T-helper 1 cell treated with Interleukin-12 subunit alpha and Interleukin-12 subunit beta and Interleukin-4 antibody, amounts not matched to agents 30 ng/mL and 1 ng/mL, for 36 hours (primary cell): Measurements from ENCODE around the gene PEX16. TPM values are rescaled to one million over a fixed set of nuclear protein-coding genes. Genes with fewer than 3 reads are reported as not detected.

Source experiments
- intact Hi-C: fragments of 100-400 bp; cut with micrococcal nuclease; formaldehyde crosslinking; loops from one replicate; pipeline ENCODE4 v1.15.1; 2024
- total RNA-seq: library from RNA; stranded (reverse); gene quantifications from 2 replicates; pipeline ENCODE4 v1.2.3, GENCODE V29; 2022

The PEX16 gene
- total RNA-seq, 1 donor from 2014 or later: 53.3 TPM

DNA sequence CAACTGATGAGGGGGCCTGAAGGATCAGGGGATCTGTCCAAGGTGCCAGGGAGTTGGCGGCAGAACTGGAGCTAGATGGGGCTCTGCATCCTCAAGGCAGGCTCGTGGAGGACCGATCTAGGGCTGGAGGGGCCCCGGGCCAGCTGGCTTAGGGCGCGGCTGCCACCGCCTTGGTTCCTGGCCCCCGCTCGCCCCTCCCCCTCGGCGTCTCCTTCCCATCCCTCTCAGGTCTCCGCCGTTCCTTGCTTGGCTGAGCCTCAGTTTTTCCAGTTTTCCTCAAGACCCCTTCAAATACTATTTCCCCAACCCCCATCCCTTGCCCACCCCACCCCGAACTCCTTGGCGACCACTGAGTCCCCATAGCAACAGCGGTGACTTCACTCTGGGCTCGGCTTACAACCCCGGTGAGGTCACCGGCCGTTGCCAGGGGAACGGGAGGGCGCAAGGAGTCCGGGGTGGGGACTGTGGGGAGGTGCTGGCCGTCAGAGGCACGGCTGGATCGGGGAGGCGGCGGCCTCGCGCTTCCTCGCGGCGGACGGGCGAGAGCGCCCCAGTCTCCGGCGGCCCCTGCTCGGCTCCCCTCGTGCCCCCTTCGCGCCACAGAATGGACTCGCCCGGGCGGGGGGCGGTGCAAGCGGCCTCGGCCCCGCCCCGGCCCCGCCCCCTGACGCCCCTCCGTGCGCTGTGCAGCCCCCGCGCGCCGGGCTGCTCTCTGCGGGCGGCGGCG lies 18.1 kb downstream of the PEX16 start:
- intact Hi-C loops: loop anchor here (1.0 kb wide), 2 partner anchors 14 to 19 kb away; partner anchors contain the start of gene MAPK8IP1

DNA sequence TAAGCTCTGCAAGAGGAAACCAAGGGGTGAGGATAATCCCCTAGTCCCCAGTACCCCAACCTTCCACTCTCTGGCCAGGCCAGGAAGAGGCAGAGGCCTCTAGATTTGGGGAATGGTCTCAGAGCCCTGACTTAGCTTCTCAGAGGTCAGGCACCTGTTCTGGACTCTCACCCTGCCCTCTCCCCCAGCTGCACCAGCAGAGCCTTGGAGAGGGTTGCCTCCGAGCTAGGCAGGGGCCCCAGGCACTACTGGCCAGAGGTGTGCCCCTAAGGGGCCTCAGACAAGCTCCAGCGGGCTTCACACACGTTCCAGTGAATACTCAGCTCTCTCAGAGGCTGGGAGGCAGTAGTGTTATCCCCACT lies 18.6 kb downstream of the PEX16 start:
- intact Hi-C loops: loop anchor here (1.0 kb wide), 2 partner anchors 14 to 19 kb away; partner anchors contain the start of gene MAPK8IP1

DNA sequence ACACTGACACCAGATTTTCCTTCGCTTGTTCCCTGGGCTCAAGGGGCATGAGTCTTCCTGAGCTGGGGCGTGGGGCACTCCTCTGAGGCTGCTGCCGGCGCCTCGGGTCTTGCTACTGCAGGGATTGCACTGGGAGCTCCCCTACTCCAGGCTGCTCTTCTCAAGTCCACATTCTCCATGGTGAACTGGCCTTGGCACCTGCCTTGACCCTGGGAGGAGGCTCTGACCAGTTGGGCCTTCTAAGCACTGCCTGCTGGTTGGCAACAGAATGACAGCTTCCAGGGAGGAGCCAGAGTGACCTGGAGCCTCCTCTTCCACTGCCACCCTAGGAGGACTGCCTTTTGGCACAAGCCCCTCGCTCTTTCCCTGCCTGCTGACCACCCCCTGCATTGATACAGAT lies 20.1 kb downstream of the PEX16 start:
- intact Hi-C loops: no loop called here

DNA sequence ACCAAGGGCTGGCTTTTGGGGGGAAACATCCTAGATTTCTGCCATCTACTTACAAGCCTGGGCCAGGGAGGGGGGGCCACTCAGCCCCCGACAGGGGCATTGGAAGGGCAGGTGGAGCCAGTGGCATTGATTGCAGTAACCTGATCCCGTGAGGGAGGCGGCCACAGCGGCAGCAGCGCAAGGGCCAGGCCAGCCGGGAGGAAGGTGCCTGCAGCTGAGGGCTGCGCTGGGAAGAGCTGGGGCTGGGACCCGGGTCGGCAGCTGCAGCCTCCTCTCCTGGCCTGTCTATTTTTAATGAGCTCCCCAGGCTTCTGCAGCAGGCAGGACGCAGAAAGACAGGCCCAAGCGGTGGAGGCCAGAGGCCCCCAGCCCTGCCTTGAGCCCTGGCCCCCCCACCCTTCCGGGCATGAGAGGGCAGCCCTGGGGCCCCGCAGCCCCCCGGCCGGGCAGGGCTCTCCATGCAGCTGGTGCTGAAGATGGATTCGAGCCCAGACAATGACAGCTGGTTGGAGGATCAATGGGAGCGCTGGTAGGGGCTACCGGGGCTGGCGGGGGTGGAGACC lies 21.2 kb downstream of the PEX16 start:
- intact Hi-C loops: no loop called here

GRCh38 chr11:45895553-45896259 lies 22.0 kb downstream of the PEX16 start:
- intact Hi-C loops: no loop called here

GRCh38 chr11:45894555-45895247 lies 23.0 kb downstream of the PEX16 start:
- intact Hi-C loops: no loop called here

GRCh38 chr11:45892856-45893255 lies 24.8 kb downstream of the PEX16 start:
- intact Hi-C loops: no loop called here

GRCh38 chr11:45890886-45891550 lies 26.7 kb downstream of the PEX16 start:
- intact Hi-C loops: no loop called here

DNA sequence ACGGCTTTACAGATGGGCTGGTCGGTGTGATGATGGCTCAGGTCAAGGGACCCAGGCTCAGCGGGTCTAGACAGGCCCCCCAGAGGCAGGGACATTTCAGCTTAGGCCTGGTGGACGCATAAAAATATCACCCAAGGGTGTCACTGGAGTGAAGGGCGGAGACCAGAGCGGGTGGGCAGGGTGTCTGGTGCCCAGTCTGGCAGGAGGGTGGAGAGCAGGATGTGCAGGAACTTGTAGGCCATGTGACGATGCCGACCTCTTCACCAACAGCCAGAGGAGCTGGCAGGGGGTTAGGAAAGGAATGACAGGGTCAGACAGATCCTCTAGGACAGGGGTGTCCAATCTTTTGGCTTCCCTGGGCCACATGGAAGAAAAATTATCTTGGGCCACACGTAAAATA lies 27.7 kb downstream of the PEX16 start:
- intact Hi-C loops: no loop called here

GRCh38 chr11:45889555-45889954 lies 28.1 kb downstream of the PEX16 start:
- intact Hi-C loops: no loop called here

- intact Hi-C loops: no loop called here
Observed at GRCh38 chr11:45887587-45887986, 30.1 kb downstream of the PEX16 start.

DNA sequence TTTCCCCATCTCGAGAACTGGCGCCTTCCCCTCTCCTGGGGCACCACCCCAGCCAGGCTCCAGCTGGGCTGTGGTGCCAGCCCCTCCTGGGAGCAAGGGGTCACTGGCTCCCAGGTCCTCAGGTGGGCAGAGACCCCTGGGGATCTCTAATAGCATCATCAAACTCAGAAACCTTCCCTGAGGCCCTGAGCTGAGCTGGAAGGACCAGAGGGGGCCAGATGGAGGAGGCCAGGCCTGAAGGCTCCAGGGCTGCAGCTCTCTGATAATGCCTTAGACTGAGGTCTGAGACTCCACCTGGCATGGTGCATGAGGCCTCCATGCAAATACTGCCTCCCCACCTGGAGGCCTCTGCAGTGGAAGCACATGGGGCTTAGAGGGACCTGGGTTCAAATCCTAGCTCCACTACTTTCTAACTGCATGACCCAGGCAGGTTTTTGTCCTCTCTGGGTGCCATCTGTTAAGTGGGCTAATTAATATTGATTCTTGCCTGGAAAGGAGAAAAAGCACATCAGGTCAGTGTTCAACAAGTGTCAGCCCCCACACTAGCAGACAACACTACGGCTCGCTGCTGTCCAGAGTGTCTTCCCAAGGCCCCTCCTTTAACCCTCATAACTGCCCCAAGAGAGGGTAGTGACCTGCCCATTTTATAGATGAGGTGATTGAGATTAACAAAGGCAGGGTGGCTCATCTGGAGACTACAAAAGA lies 30.7 kb downstream of the PEX16 start:
- intact Hi-C loops: no loop called here

DNA sequence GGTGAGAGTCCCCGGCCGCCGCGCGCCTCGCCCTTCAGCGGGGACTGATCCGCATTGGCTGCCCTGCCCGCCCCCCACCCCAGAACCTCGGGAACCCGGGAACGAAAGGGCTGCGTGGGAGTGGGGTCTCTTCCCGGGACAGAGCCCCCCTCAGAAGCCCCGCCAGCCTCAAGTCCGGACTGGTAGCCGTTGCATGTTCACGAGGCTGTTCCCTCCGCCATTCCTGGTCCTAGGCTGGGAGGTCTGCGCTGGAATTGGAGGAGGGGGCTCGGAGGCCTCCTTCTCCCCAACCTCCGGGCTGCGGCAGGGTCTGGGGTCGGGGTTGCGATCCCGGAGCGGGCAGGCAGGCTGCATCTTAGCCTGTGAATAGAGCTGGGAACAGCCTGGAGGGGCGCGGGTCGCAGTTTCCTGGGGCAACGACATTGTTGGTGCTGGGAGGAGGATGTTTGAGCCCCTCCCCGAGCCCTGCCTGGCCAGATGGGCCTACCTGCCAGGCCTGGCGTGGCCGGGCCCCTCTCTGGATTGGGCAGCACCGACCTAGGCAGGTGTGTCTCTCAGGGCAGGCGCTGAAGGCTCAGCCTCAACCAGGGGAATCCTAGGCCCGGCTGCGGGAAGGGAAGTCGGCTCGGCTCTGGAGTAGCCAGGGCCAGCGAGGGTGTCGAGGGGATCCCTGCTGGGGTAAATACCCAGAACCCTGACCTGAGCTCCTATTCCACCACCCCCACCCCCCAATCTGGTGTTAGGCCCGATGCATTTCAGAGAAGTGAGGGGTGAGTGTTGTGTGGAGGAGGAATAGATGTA lies 31.6 kb downstream of the PEX16 start:
- intact Hi-C loops: loop anchor here (1.0 kb wide), 5 partner anchors 13 to 81 kb away; partner anchors contain the start of genes CRY2 and SLC35C1

DNA sequence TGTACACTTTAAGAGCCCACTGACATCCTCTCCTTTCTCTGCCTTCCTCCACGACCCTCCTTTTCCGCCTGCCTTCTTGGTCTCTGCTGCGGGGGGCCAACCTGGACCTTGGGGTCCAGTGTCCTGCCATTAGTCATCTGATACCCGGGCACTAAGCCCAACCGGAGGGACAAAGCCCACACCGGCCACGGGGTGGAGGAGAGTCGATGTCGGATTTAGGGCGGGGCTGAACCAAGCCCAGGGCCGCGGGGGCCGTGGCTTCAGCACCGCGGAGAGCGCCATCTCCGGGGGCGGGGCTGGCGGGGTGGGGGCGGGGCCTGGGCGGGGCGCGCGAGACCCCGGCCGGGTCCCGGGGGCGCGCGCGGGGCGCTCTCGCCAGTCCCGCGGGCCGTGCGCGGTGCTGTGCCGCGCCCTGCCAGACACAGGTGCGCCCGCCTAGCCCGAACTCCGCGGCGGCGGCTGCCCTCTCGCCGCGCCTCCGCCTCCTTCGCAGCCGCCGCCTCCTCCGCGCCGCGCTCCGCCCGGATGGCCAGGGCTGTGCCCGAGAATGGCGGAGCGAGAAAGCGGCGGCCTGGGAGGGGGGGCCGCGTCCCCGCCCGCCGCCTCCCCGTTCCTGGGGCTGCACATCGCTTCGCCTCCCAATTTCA lies 32.3 kb downstream of the PEX16 start, which contains the start of gene MAPK8IP1:
MAPK8IP1 (plus strand) TSS at position 378 of the 647 bp plus-strand sequence; CDS start at position 548, 170 bp downstream.
- intact Hi-C loops: loop anchor here (1.0 kb wide), 5 partner anchors 14 to 80 kb away; partner anchors contain the start of genes CRY2 and SLC35C1

DNA sequence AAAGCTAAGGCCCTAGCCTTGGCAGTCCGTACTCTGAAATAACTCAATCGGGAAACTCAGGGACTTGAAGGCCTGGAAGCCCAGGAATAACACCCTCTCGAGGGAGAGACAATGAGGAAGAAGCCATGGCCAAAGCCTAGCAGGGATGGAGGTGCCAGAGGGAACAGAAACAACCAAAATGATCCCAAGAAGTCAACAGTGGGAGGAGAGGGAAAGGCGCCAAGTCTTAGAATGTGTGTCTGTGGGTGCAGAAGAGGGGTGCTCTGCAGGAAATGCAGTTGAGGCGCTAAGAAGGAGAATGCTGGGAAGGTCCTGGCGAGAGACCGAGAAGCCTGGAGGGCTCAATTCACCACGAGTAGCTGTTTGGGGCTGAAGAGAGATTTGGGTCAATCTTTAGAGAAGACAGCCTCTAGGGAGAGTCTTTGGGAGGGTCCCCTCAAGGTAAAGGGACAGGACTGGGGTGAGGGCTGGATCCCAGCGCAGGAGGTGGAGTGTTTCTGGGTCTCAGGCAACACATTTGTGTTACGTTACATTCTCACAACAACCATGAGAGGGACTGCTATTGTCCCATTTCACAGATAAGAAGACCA lies 33.0 kb downstream of the PEX16 start:
- intact Hi-C loops: loop anchor here (1.0 kb wide), 5 partner anchors 15 to 79 kb away; partner anchors contain the start of genes CRY2 and SLC35C1

DNA sequence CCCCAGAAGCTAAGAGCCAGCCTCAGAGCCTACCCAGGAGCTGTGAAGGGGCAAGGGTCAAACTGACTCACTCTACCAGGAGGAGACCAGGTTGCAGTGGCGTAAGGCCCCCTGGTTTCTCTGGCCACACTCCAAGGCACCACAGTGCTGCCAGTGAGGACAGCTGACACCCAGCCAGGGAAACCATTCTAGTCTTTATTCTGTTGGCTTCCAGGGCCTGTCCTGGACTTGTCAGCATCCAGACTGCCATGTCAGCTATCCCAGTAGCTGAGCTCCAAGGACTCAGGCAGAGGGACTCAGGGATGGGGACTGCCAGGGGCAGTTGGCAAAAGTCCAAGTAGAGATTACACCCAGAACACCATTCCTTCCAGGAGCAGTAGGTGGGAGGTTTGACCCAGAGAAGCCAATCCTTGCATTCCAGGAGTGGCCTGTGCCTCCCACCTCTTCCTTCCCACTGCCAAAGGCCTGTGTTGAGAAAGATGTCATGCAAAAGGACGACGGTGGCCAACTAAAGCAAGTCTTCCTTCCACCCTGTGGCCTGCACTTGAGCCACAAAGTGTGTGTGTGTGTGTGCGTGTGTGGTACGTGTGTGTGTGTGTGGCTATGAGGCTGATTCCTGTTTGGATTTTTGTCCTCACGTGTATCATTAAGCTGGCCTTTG lies 35.8 kb downstream of the PEX16 start:
- intact Hi-C loops: no loop called here

DNA sequence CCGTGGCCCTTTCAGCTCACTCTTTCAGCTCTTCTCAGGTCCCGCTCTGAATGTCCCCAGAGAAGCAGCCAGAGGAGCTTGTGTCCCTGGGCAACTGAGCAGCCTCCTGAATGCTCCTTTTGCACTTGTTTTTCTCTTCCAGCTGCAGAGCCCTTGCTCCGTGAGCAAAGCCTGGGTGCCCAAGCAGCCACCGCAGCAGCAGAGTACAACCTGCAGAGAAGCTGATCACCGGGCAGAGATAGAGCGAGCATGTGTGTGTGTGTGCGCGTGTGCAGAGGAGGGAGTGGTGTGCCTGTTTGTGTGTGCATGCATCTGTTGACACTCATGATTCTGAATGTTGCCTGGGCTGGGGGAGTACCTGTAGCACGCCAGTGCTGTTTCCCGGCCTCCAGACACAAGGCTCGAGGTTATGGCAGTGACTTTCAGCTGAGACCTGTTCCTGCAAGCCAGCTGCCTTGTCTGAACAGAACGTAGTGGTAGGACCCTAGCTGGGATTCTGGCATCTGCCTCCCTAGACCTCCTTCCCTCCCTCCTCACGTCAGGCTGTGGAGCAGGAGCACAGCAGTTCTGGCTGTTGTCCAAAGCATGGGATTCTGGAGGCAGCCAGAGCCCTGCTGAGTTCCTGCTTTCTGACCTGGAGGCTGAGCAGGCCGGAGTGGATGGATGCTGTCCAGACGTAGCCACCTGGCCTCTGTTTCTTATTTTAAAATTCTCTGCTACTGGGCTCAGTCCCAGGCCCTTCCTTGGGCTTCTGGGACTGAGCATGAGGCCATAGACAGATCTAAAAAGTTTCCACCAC lies 36.7 kb downstream of the PEX16 start:
- intact Hi-C loops: no loop called here
